Keratinocyte (primary cell): Measurements from ENCODE around the gene ZNF562. TPM values are rescaled to one million over a fixed set of nuclear protein-coding genes. Genes with fewer than 3 reads are reported as not detected.

ENCODE experiments used
- DNase-seq: peaks from one replicate; pipeline ENCODE4 v3.0.0-alpha.2; 2011; ENCODE audit warnings: low read depth, missing footprints, low spot score
- FAIRE-seq: peaks from 2 replicates; lab custom pipeline; 2011; peaks lifted over from hg19 to GRCh38; lab: Jason Lieb, UNC
- H2AFZ ChIP-seq: 2 replicates; pipeline ENCODE4 v1.6.0; 2012; ENCODE audit warnings: low read length, control low read depth, inconsistent platforms; ENCODE audit not compliant: control insufficient read depth
- H3K27ac ChIP-seq: 2 replicates; pipeline ENCODE4 v1.5.1; 2011; ENCODE audit warnings: low read length; ENCODE audit not compliant: control insufficient read depth, insufficient read depth
- H3K27me3 ChIP-seq: 3 replicates; pipeline ENCODE4 v1.6.0; 2011; ENCODE audit warnings: low read length; ENCODE audit not compliant: control insufficient read depth, insufficient read depth; ENCODE audit errors: extremely low read depth
- H3K36me3 ChIP-seq, 2 experiments: 2 replicates in 1 of 2; 3 replicates in 1 of 2; pipeline ENCODE4 v1.5.1; 2011; ENCODE audit warnings: low read length in 2 of 2, mild to moderate bottlenecking in 1 of 2; ENCODE audit not compliant: control insufficient read depth in 2 of 2, insufficient read depth in 2 of 2; ENCODE audit errors: extremely low read depth in 1 of 2
- H3K4me1 ChIP-seq: 3 replicates; pipeline ENCODE4 v1.5.1; 2011; ENCODE audit warnings: low read length; ENCODE audit not compliant: control insufficient read depth, insufficient read depth; ENCODE audit errors: extremely low read depth
- H3K4me2 ChIP-seq: 3 replicates; pipeline ENCODE4 v1.6.0; 2011; ENCODE audit warnings: low read depth, low read length; ENCODE audit not compliant: control insufficient read depth, insufficient read depth; ENCODE audit errors: extremely low read depth
- H3K4me3 ChIP-seq, 3 experiments: fragments of 200-600 bp in 1 of 3; sonication (generic) in 1 of 3; 2 replicates in 2 of 3; 3 replicates in 1 of 3; pipeline ENCODE4 v1.5.1; 2011 to 2016; ENCODE audit warnings: low read length in 3 of 3, mild to moderate bottlenecking in 3 of 3, control low read depth in 2 of 3, inconsistent platforms in 1 of 3, low read depth in 1 of 3, mixed read lengths in 1 of 3, mixed run types in 1 of 3, moderate library complexity in 1 of 3; ENCODE audit not compliant: control insufficient read depth in 2 of 3, insufficient read depth in 2 of 3; ENCODE audit errors: extremely low read depth in 1 of 3
- H3K79me2 ChIP-seq: 2 replicates; pipeline ENCODE4 v1.6.0; 2012; ENCODE audit warnings: low read length; ENCODE audit not compliant: control insufficient read depth, insufficient read depth
- H3K9ac ChIP-seq: 3 replicates; pipeline ENCODE4 v1.6.0; 2011; ENCODE audit warnings: low read length; ENCODE audit not compliant: control insufficient read depth, insufficient read depth; ENCODE audit errors: extremely low read depth
- H3K9me1 ChIP-seq: 3 replicates; pipeline ENCODE4 v1.6.0; 2011; ENCODE audit warnings: low read length; ENCODE audit not compliant: control insufficient read depth, insufficient read depth; ENCODE audit errors: extremely low read depth
- H3K9me3 ChIP-seq: 2 replicates; pipeline ENCODE4 v1.5.1; 2012; ENCODE audit warnings: low read depth, low read length; ENCODE audit not compliant: control insufficient read depth
- H4K20me1 ChIP-seq: 3 replicates; pipeline ENCODE4 v1.6.0; 2011; ENCODE audit warnings: low read length; ENCODE audit not compliant: control insufficient read depth, insufficient read depth; ENCODE audit errors: extremely low read depth
- EZH2 ChIP-seq: IDR thresholded peaks from one replicate; pipeline ENCODE4 v1.6.1; 2012; ENCODE audit warnings: inconsistent platforms, mild to moderate bottlenecking, low read length, moderate library complexity
- dilution Hi-C: fragments of 300-500 bp; cut with MboI; formaldehyde crosslinking; loops from one replicate; pipeline ENCODE4 v1.7.0; 2020; ENCODE audit warnings: low sequenced_read_pairs; ENCODE audit not compliant: extremely low pct_ligation_motif_present
- polyA plus RNA-seq, 5 experiments: library from polyadenylated mRNA; depleted of rRNA in 3 of 5; stranded (reverse) in 3 of 5; stranded (forward) in 1 of 5; unstranded in 1 of 5; fragments of >200 nt; gene quantifications; 1 replicate in 1 of 5; 2 replicates in 3 of 5; 3 replicates in 1 of 5; pipeline versions ENCODE4 v1.2.1 to v1.2.3, GENCODE V29; 2011 to 2012; ENCODE audit warnings: missing spikeins in 2 of 5, low read depth in 1 of 5, low replicate concordance in 1 of 5
- TF ChIP-seq, protein P1 (sequence below), 3 experiments: IDR thresholded peaks in 1 of 3; conservative IDR thresholded peaks in 1 of 3; optimal IDR thresholded peaks in 1 of 3; 2 replicates in 2 of 3; 3 replicates in 1 of 3; pipeline versions ENCODE3 to v1.5.1; 2011; ENCODE audit warnings: low read length in 3 of 3, mild to moderate bottlenecking in 3 of 3, moderate library complexity in 2 of 3, control low read depth in 1 of 3, inconsistent platforms in 1 of 3; ENCODE audit not compliant: insufficient read depth in 2 of 3; ENCODE audit errors: extremely low read depth in 1 of 3

The ZNF562 gene
- polyA plus RNA-seq, 1 donor (not counting 4 experiments of a cell fraction or from before 2014, with no cell fraction given): 21.1 TPM

DNA sequence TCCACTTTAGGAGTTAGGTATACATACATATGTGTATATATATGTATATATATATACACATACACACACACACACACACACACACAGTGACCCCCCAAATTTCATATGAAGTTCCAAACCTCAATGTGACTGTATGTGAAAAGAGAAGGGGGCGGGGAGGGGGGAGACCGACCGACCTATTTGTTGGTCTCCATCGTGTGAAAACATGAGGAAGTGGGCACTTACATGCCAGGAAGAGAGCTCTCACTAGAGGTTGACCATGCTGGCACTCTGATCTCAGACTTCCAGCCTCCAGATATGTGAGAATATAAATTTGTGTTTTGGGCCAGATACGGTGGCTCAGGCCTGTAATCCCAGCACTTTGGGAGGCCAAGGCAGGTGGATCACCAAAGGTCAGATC is 24.6 kb downstream of the ZNF562 start:
- no peak for DNase-seq
- peaks cover 3% of the 10 kb centered on the region for H3K4me1 ChIP-seq
- peaks cover 25% of the 10 kb centered on the region for H3K79me2 ChIP-seq
- peaks cover 25% of the 10 kb centered on the region in 2 experiments for H3K36me3 ChIP-seq
- H3K4me2 ChIP-seq: no peak overlapping the region
- TF ChIP-seq EZH2: no peak
- TF ChIP-seq, protein P1, sequence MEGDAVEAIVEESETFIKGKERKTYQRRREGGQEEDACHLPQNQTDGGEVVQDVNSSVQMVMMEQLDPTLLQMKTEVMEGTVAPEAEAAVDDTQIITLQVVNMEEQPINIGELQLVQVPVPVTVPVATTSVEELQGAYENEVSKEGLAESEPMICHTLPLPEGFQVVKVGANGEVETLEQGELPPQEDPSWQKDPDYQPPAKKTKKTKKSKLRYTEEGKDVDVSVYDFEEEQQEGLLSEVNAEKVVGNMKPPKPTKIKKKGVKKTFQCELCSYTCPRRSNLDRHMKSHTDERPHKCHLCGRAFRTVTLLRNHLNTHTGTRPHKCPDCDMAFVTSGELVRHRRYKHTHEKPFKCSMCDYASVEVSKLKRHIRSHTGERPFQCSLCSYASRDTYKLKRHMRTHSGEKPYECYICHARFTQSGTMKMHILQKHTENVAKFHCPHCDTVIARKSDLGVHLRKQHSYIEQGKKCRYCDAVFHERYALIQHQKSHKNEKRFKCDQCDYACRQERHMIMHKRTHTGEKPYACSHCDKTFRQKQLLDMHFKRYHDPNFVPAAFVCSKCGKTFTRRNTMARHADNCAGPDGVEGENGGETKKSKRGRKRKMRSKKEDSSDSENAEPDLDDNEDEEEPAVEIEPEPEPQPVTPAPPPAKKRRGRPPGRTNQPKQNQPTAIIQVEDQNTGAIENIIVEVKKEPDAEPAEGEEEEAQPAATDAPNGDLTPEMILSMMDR (optimal IDR thresholded peaks at IDR 0.05 in 1 of 3, IDR thresholded peaks at IDR 0.05 in 1 of 3, conservative IDR thresholded peaks at IDR 0.05 in 1 of 3; ENCODE audit: extremely low read depth in 1 of 3, insufficient read depth in 2 of 3, low read length in 3 of 3): no peak
- no peak overlapping the region for H2AFZ ChIP-seq
- no peak overlapping the region for H3K4me3 ChIP-seq
- H3K27ac ChIP-seq: no peak overlapping the region
- H3K27me3 ChIP-seq: no peaks in the 10 kb centered on the region
- peaks cover 24% of the 10 kb centered on the region for H3K9me3 ChIP-seq
- FAIRE-seq: no peak
- H4K20me1 ChIP-seq: no peaks in the 10 kb centered on the region
- H3K9me1 ChIP-seq: no peaks in the 10 kb centered on the region
- dilution Hi-C loops: no loop called here
- no peak overlapping the region for H3K9ac ChIP-seq

DNA sequence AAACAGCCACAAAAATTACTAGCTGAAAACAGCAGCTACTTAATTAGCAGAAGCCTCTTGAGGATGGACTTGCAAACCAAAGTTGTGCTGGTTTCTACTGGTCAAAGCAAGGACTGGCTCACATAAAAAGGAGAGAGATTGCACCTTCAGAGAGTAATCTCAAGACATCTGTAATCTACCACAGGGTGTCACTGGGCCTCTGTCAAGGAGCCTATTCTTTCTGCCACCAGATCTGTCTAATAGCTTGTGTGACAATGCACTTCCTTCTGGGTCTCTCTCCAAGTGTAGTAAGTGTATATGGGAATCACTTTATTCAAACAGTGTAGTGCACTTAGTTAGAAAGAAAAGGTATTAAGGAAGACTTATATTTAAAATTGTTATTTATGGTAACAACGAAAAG is 29.4 kb downstream of the ZNF562 start:
- peaks cover 4% of the 10 kb centered on the region for H3K9me3 ChIP-seq
- H3K9me1 ChIP-seq: no peaks in the 10 kb centered on the region
- no peaks in the 10 kb centered on the region for H3K27me3 ChIP-seq
- H2AFZ ChIP-seq: no peak overlapping the region
- H3K27ac ChIP-seq: no peak overlapping the region
- H4K20me1 ChIP-seq: no peaks in the 10 kb centered on the region
- H3K36me3 ChIP-seq: peaks cover 2 to 6% of the 10 kb centered on the region in 2 experiments
- no peak overlapping the region for H3K4me2 ChIP-seq
- no peaks in the 10 kb centered on the region for H3K4me1 ChIP-seq
- DNase-seq: no peak
- FAIRE-seq: no peak
- dilution Hi-C loops: no loop called here
- H3K9ac ChIP-seq: no peak overlapping the region
- peaks cover 11% of the 10 kb centered on the region for H3K79me2 ChIP-seq
- TF ChIP-seq, protein P1 (optimal IDR thresholded peaks at IDR 0.05 in 1 of 3, IDR thresholded peaks at IDR 0.05 in 1 of 3, conservative IDR thresholded peaks at IDR 0.05 in 1 of 3; ENCODE audit: extremely low read depth in 1 of 3, insufficient read depth in 2 of 3, low read length in 3 of 3): no peak
- no peak for TF ChIP-seq EZH2
- no peak overlapping the region for H3K4me3 ChIP-seq
